Right ventricle myocardium superior (tissue), 1 donor: Measurements from ENCODE around the gene ANKRD13A. TPM values are rescaled to one million over a fixed set of nuclear protein-coding genes. Genes with fewer than 3 reads are reported as not detected.

Experiments used
- total RNA-seq: library from RNA; stranded (reverse); fragmentation: NEBNext Ultra II Directional; extraction: Animal tissue kit (Norgen Biotek cat#: 25700); gene quantifications from one replicate; pipeline ENCODE4 v1.2.1, GENCODE V29; 2021
- donor health status: DM: no; HTN: yes; CAD: no; lungs with severe emphysema.

Gene ANKRD13A
- total RNA-seq, 1 donor from 2014 or later = 24.7 TPM

Other genes starting within 250 kb of the ANKRD13A start
- 0.35 TPM for gene TRPV4, start 166.0 kb upstream of the ANKRD13A start, total RNA-seq
- gene GLTP, start 118.9 kb upstream of the ANKRD13A start, total RNA-seq = 18.6 TPM
- gene TCHP, start 99.2 kb upstream of the ANKRD13A start, total RNA-seq = 8.3 TPM
- gene GIT2, start 3.1 kb upstream of the ANKRD13A start, total RNA-seq = 41.5 TPM
- gene C12orf76, start 49.1 kb downstream of the ANKRD13A start, total RNA-seq = 6.7 TPM
- 9.8 TPM for gene IFT81, start 124.9 kb downstream of the ANKRD13A start, total RNA-seq